ENCODE data around the gene PIK3R1. TPM values are rescaled to one million over a fixed set of nuclear protein-coding genes. Genes with fewer than 3 reads are reported as not detected.
A peak's percentile ranks its signal among the peaks of the same experiment; 100 is the strongest.

PIK3R1 gene
- total RNA-seq, 1 experiment from 2014 or later, result 11.3 TPM

DNA sequence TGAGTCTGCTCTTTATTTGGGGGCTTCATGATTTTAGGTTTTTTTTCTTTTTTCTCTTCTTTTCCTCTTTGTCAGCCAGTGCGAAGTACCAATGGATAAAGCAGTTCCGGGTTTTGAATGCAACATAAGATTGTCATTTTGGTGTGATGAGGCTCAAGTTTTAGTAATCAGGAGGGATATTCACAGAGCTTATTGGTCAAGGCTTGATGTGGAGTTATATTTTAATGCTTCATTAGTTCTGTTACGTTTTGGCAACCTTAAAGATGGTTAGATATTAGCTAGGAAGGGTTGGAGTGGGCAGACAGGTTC lies 1.4 kb downstream of the PIK3R1 start:
- no peak overlapping the region for H3K23ac ChIP-seq (ENCODE audit: insufficient read length, low read depth, low read length)
- H2BK20ac ChIP-seq (ENCODE audit: low read depth, low read length, poor library complexity, severe bottlenecking), result no peak overlapping the region
- H3K4me1 ChIP-seq (ENCODE audit: insufficient read depth, low read length), result no peaks in the 10 kb centered on the region; the same call in none of the 2 replicates
- H3K56ac ChIP-seq (ENCODE audit: insufficient read length, low read depth, low read length), result no peak overlapping the region
- no peak overlapping the region for H2BK120ac ChIP-seq (ENCODE audit: low read depth, low read length, poor library complexity, severe bottlenecking)
- no peaks in the 10 kb centered on the region for H3K79me1 ChIP-seq (ENCODE audit: insufficient read depth, low read depth, low read length, poor library complexity, severe bottlenecking)
- no peak overlapping the region for H4K91ac ChIP-seq (ENCODE audit: insufficient read length, low read depth, low read length)
- Mint-ChIP-seq H3K27ac (no peak overlapping the region), H3K9me3 (peaks cover 4% of the 10 kb centered on the region in 2 experiments), H3K36me3 (ENCODE audit: insufficient read depth in 1 of 3, low read depth in 3 of 3) (peaks cover 0 to 6% (median 4%) of the 10 kb centered on the region in 3 experiments; a peak in 4 of 7 replicates), H3K4me3 (peak overlapping the region; percentile 75 to 81), H3K4me1 (peaks cover 21 to 25% of the 10 kb centered on the region in 2 experiments), H3K27me3 (ENCODE audit: low read depth) (peaks cover 80% of the 10 kb centered on the region)
- no peak overlapping the region for H2BK15ac ChIP-seq (ENCODE audit: low read depth, low read length)
- no peak overlapping the region for H4K5ac ChIP-seq (ENCODE audit: insufficient read length, low read depth, low read length)
- H3K14ac ChIP-seq (ENCODE audit: insufficient read depth, low read length), result no peak overlapping the region
- no peak overlapping the region for H2BK5ac ChIP-seq (ENCODE audit: insufficient read length, low read length)
- H3K27me3 ChIP-seq (ENCODE audit: insufficient read depth, low read length), result peaks cover 26% of the 10 kb centered on the region
- DNase-seq, result no peak
- no peak overlapping the region for H2AK5ac ChIP-seq (ENCODE audit: insufficient read length, low read length)
- no peak overlapping the region for H3K18ac ChIP-seq (ENCODE audit: insufficient read length, low read depth, low read length)
- H3K4me2 ChIP-seq (ENCODE audit: insufficient read depth, insufficient read length, low read length), result peak overlapping the region; percentile 86
- TF ChIP-seq, protein P1, sequence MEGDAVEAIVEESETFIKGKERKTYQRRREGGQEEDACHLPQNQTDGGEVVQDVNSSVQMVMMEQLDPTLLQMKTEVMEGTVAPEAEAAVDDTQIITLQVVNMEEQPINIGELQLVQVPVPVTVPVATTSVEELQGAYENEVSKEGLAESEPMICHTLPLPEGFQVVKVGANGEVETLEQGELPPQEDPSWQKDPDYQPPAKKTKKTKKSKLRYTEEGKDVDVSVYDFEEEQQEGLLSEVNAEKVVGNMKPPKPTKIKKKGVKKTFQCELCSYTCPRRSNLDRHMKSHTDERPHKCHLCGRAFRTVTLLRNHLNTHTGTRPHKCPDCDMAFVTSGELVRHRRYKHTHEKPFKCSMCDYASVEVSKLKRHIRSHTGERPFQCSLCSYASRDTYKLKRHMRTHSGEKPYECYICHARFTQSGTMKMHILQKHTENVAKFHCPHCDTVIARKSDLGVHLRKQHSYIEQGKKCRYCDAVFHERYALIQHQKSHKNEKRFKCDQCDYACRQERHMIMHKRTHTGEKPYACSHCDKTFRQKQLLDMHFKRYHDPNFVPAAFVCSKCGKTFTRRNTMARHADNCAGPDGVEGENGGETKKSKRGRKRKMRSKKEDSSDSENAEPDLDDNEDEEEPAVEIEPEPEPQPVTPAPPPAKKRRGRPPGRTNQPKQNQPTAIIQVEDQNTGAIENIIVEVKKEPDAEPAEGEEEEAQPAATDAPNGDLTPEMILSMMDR (conservative IDR thresholded peaks at IDR 0.05), result no peak
- no peak overlapping the region for H2BK12ac ChIP-seq (ENCODE audit: insufficient read length, low read depth, low read length)
- H3K23me2 ChIP-seq (ENCODE audit: insufficient read length, low read depth, low read length, poor library complexity, severe bottlenecking), result peaks cover 11% of the 10 kb centered on the region
- no peaks in the 10 kb centered on the region for H4K20me1 ChIP-seq (ENCODE audit: control insufficient read depth, insufficient read depth, insufficient read length)
- no CpG with 5 or more reads among the region's 3 CpGs for WGBS (ENCODE audit: extremely low coverage, insufficient read length, low lambda C conversion rate)
- H3T11ph ChIP-seq (ENCODE audit: low read length), result no peak overlapping the region
- peaks cover 2% of the 10 kb centered on the region; the same call in 1 of the 2 replicates for H3K79me2 ChIP-seq (ENCODE audit: insufficient read depth, low read length)
- no peak overlapping the region for H4K8ac ChIP-seq (replicated peaks; ENCODE audit: insufficient read length, low read depth, low read length)
- H3K9me3 ChIP-seq (ENCODE audit: control insufficient read depth, low read depth, low read length), result no peaks in the 10 kb centered on the region
- H3K4ac ChIP-seq (ENCODE audit: low read depth, low read length), result no peak overlapping the region
- no peak overlapping the region for H2AFZ ChIP-seq (ENCODE audit: low read length)
- no peak overlapping the region for H3K9ac ChIP-seq (ENCODE audit: extremely low read depth, insufficient read length, low read length)
- H3K27ac ChIP-seq (ENCODE audit: insufficient read length, low read depth, low read length), result no peak overlapping the region

Data from H9 (cell line).